HCT116 (cell line): Measurements from ENCODE around the gene ADGRA1. TPM values are rescaled to one million over a fixed set of nuclear protein-coding genes. Genes with fewer than 3 reads are reported as not detected.

ENCODE experiments used
- ATAC-seq: fragments of 200-7000 bp; cut with Tn5 transposase; 2 replicates; pipeline ENCODE4 v1.9.1; 2020; ENCODE audit warnings: mild to moderate bottlenecking, moderate library complexity
- BruUV-seq: library from RNA; stranded (reverse); fragments of 400-500 nt; replicated peaks from 2 replicates; lab custom pipeline; 2021; lab: Mats Ljungman, UMichigan
- CTCF ChIA-PET: fragments of 300-600 bp; sonication (Branson Sonifier 250); formaldehyde crosslinking; loops from one replicate; lab custom pipeline; 2021; ENCODE audit warnings: antibody characterized with exemption; lab: Charles Lee
- POLR2A ChIA-PET: fragments of 300-600, 350-600 bp; sonication (Branson Sonifier 250); formaldehyde crosslinking; loops from one replicate; lab custom pipeline; 2021; ENCODE audit warnings: antibody characterized with exemption; lab: Charles Lee
- RAD21 ChIA-PET, 2 experiments: fragments of 300-600 bp; sonication (Branson Sonifier 250); formaldehyde crosslinking; loops; one replicate each; lab custom pipeline; 2023; ENCODE audit warnings: low total read pairs in 2 of 2; ENCODE audit not compliant: uncharacterized antibody in 2 of 2, unreplicated experiment in 2 of 2, low non-redundant PET in 1 of 2; lab: Charles Lee
- DNase-seq: peaks from one replicate; pipeline ENCODE4 v3.0.0-alpha.2; 2010; ENCODE audit warnings: low read depth, low spot score
- H2AFZ ChIP-seq: fragments of 200-600 bp; shearing (Covaris generic), sonication (generic); 2 replicates; pipeline ENCODE4 v1.6.1; 2017; ENCODE audit warnings: low read depth, mixed run types, mixed read lengths, antibody characterized with exemption, low read length; ENCODE audit not compliant: poor library complexity, severe bottlenecking
- H3K27ac ChIP-seq: 2 replicates; pipeline ENCODE4 v1.5.1; 2012; ENCODE audit warnings: low read depth, low read length
- H3K27me3 ChIP-seq: fragments of 200-600 bp; sonication (generic); 2 replicates; pipeline ENCODE4 v1.6.1; 2016; ENCODE audit warnings: mixed run types, low read length, mixed read lengths; ENCODE audit not compliant: insufficient read depth
- H3K36me3 ChIP-seq, 2 experiments: fragments of 200-500 bp in 1 of 2; fragments of 200-600 bp in 1 of 2; sonication (Bioruptor generic) in 1 of 2; sonication (generic) in 1 of 2; 2 replicates each; pipeline versions ENCODE4 v1.5.1 to v1.6.1; 2014 to 2016; ENCODE audit warnings: low read length in 2 of 2, inconsistent platforms in 1 of 2, mixed read lengths in 1 of 2, mixed run types in 1 of 2; ENCODE audit not compliant: insufficient read depth in 2 of 2, control insufficient read depth in 1 of 2
- H3K4me1 ChIP-seq, 2 experiments: fragments of 200-600 bp in 1 of 2; sonication (generic) in 1 of 2; 2 replicates each; pipeline versions ENCODE4 v1.5.1 to v1.6.1; 2012 to 2017; ENCODE audit warnings: low read length in 2 of 2, inconsistent platforms in 1 of 2, mild to moderate bottlenecking in 1 of 2, mixed read lengths in 1 of 2, mixed run types in 1 of 2, moderate library complexity in 1 of 2; ENCODE audit not compliant: insufficient read depth in 2 of 2, control insufficient read depth in 1 of 2
- H3K4me2 ChIP-seq: fragments of 200-600 bp; sonication (generic); 2 replicates; pipeline ENCODE4 v1.6.1; 2017; ENCODE audit warnings: mixed run types, low read length, mixed read lengths
- H3K4me3 ChIP-seq, 2 experiments: fragments of 200-600 bp in 1 of 2; sonication (generic) in 1 of 2; replicated peaks in 1 of 2; 2 replicates each; pipeline ENCODE4 v1.5.1; 2011 to 2016; ENCODE audit warnings: low read length in 2 of 2, control low read depth in 1 of 2, low read depth in 1 of 2, mild to moderate bottlenecking in 1 of 2, mixed read lengths in 1 of 2, mixed run types in 1 of 2
- H3K79me2 ChIP-seq: fragments of 200-600 bp; sonication (generic); 2 replicates; pipeline ENCODE4 v1.6.1; 2017; ENCODE audit warnings: mild to moderate bottlenecking, mixed run types, low read length, moderate library complexity, mixed read lengths; ENCODE audit not compliant: insufficient read depth
- H3K9ac ChIP-seq: fragments of 200-600 bp; sonication (generic); 2 replicates; pipeline ENCODE4 v1.6.1; 2016; ENCODE audit warnings: low read length, mixed read lengths
- H3K9me2 ChIP-seq: fragments of 200-600 bp; sonication (generic), shearing (Covaris generic); 2 replicates; pipeline ENCODE4 v1.6.1; 2017; ENCODE audit warnings: mixed run types, mild to moderate bottlenecking, moderate library complexity; ENCODE audit not compliant: insufficient read depth
- H3K9me3 ChIP-seq, 2 experiments: fragments of 200-500 bp in 1 of 2; fragments of 200-600 bp in 1 of 2; sonication (Bioruptor generic) in 1 of 2; sonication (generic) in 1 of 2; 2 replicates each; pipeline ENCODE4 v1.6.1; 2014 to 2017; ENCODE audit warnings: low read length in 2 of 2, mixed read lengths in 2 of 2, inconsistent platforms in 1 of 2, low read depth in 1 of 2, mild to moderate bottlenecking in 1 of 2, mixed run types in 1 of 2, moderate library complexity in 1 of 2; ENCODE audit not compliant: control insufficient read depth in 1 of 2, insufficient read depth in 1 of 2
- H4K20me1 ChIP-seq: fragments of 200-600 bp; sonication (generic), shearing (Covaris generic); 2 replicates; pipeline ENCODE4 v1.6.1; 2017; ENCODE audit warnings: mixed run types, mild to moderate bottlenecking, moderate library complexity; ENCODE audit not compliant: insufficient read depth
- ATF3 ChIP-seq: IDR thresholded peaks from 2 replicates; pipeline ENCODE4 v1.6.1; 2012
- CBX3 ChIP-seq: IDR thresholded peaks from 2 replicates; pipeline ENCODE4 v1.6.1; 2012; ENCODE audit warnings: low read depth
- CTCF ChIP-seq, 3 experiments: fragments of 200-600 bp in 1 of 3; sonication (generic) in 1 of 3; IDR thresholded peaks in 2 of 3; conservative IDR thresholded peaks in 1 of 3; 2 replicates each; pipeline ENCODE4 v1.5.1; 2012 to 2017; ENCODE audit warnings: low read depth in 2 of 3, low read length in 2 of 3, antibody characterized with exemption in 1 of 3, borderline replicate concordance in 1 of 3, control low read depth in 1 of 3, mild to moderate bottlenecking in 1 of 3, mixed read lengths in 1 of 3, mixed run types in 1 of 3, moderate library complexity in 1 of 3; ENCODE audit not compliant: insufficient read depth in 1 of 3
- ELF1 ChIP-seq: IDR thresholded peaks from 2 replicates; pipeline ENCODE4 v1.6.1; 2012; ENCODE audit warnings: low read depth, borderline replicate concordance
- EZH2 ChIP-seq: fragments of 200-600 bp; sonication (generic); IDR thresholded peaks from 2 replicates; pipeline ENCODE4 v1.6.1; 2017; ENCODE audit warnings: antibody characterized with exemption, mixed run types
- JUND ChIP-seq: IDR thresholded peaks from 2 replicates; pipeline ENCODE4 v1.6.1; 2012
- POLR2A ChIP-seq: IDR thresholded peaks from 2 replicates; pipeline ENCODE4 v1.7.0; 2011; ENCODE audit warnings: borderline replicate concordance; ENCODE audit not compliant: insufficient read depth, insufficient read length; ENCODE audit errors: extremely low read depth
- POLR2AphosphoS5 ChIP-seq: IDR thresholded peaks from 2 replicates; pipeline ENCODE4 v1.6.1; 2011; ENCODE audit warnings: mild to moderate bottlenecking, low read depth, low read length, moderate library complexity
- RAD21 ChIP-seq: IDR thresholded peaks from 2 replicates; pipeline ENCODE4 v1.6.1; 2012; ENCODE audit warnings: low read depth, mild to moderate bottlenecking
- SP1 ChIP-seq: IDR thresholded peaks from 2 replicates; pipeline ENCODE4 v1.6.1; 2012; ENCODE audit warnings: low read depth
- SRF ChIP-seq: IDR thresholded peaks from 2 replicates; pipeline ENCODE4 v1.6.1; 2012; ENCODE audit warnings: low read depth
- ZNF274 ChIP-seq: fragments of 200-500 bp; sonication (Bioruptor generic); IDR thresholded peaks from 2 replicates; pipeline ENCODE4 v1.6.1; 2014; ENCODE audit warnings: mild to moderate bottlenecking, low read depth, low read length, inconsistent platforms
- intact Hi-C: fragments of 100-400 bp; cut with micrococcal nuclease; formaldehyde crosslinking; loops from 2 replicates; pipeline ENCODE4 v1.10.0; 2022
- total RNA-seq: library from RNA; stranded (reverse); gene quantifications from one replicate; pipeline ENCODE4 v1.2.1, GENCODE V29; 2021; ENCODE audit not compliant: unreplicated experiment
- TF ChIP-seq, protein P1 (sequence below): IDR thresholded peaks from 2 replicates; pipeline ENCODE4 v1.6.1; 2012; ENCODE audit warnings: low read depth

ADGRA1 gene
- total RNA-seq, 1 experiment from 2014 or later = not detected

DNA sequence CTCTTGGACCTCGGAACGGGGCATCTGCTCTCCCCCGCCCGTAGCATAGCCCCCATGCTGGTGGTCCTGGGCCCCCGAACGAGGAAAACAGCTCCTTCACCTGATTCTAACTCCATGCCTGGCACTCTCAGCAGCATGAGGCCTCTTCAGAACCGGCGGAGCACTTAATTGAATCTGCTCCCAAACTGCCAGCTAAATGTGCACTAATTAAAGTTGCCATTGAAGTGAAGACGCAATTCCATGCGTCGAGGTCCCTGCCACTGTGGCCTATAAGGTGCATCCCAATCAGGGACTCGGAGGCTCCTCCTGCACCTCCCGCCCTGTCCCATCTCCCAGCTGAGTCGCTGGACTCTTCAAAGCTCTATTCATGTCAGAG, 41.3 kb upstream of the ADGRA1 start:
- TF ChIP-seq, protein P1, sequence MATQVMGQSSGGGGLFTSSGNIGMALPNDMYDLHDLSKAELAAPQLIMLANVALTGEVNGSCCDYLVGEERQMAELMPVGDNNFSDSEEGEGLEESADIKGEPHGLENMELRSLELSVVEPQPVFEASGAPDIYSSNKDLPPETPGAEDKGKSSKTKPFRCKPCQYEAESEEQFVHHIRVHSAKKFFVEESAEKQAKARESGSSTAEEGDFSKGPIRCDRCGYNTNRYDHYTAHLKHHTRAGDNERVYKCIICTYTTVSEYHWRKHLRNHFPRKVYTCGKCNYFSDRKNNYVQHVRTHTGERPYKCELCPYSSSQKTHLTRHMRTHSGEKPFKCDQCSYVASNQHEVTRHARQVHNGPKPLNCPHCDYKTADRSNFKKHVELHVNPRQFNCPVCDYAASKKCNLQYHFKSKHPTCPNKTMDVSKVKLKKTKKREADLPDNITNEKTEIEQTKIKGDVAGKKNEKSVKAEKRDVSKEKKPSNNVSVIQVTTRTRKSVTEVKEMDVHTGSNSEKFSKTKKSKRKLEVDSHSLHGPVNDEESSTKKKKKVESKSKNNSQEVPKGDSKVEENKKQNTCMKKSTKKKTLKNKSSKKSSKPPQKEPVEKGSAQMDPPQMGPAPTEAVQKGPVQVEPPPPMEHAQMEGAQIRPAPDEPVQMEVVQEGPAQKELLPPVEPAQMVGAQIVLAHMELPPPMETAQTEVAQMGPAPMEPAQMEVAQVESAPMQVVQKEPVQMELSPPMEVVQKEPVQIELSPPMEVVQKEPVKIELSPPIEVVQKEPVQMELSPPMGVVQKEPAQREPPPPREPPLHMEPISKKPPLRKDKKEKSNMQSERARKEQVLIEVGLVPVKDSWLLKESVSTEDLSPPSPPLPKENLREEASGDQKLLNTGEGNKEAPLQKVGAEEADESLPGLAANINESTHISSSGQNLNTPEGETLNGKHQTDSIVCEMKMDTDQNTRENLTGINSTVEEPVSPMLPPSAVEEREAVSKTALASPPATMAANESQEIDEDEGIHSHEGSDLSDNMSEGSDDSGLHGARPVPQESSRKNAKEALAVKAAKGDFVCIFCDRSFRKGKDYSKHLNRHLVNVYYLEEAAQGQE = no peak
- TF ChIP-seq CBX3 (no peak), ZNF274 (no peak), POLR2AphosphoS5 (no peak), SRF (no peak), CTCF (IDR thresholded peaks at IDR 0.05 in 2 of 3, conservative IDR thresholded peaks at IDR 0.05 in 1 of 3; ENCODE audit: borderline replicate concordance in 1 of 3, insufficient read depth in 1 of 3, low read depth in 2 of 3, low read length in 2 of 3) (no peak), ELF1 (no peak), ATF3 (no peak), POLR2A (no peak), RAD21 (no peak), EZH2 (no peak), SP1 (no peak), JUND (no peak)
- ChIA-PET CTCF (no interaction called here), POLR2A (no interaction called here), RAD21 (no interaction called here)
- Histone ChIP-seq H3K4me1 (no peaks in the 10 kb centered on the region), H3K79me2 (no peaks in the 10 kb centered on the region), H2AFZ (no peak overlapping the region), H3K9ac (no peak overlapping the region), H3K9me3 (no peaks in the 10 kb centered on the region), H3K27me3 (no peaks in the 10 kb centered on the region), H3K36me3 (no peaks in the 10 kb centered on the region), H4K20me1 (no peaks in the 10 kb centered on the region), H3K4me2 (no peak overlapping the region), H3K4me3 (no peak overlapping the region), H3K27ac (no peak overlapping the region), H3K9me2 (no peaks in the 10 kb centered on the region)
- DNase-seq (no peak), ATAC-seq (no peak)
- intact Hi-C loops = no loop called here
- BruUV-seq = no TSS peak
